GM19452 (cell line): ENCODE data around the gene TRIO.

ENCODE experiments used
- ATAC-seq: cut with Tn5 transposase; IDR thresholded peaks from one replicate; pipeline ENCODE4 v1.9.1; 2021; ENCODE audit not compliant: unreplicated experiment

Gene TRIO

GRCh38 chr5:14492331-14492964 lies 349.3 kb downstream of the TRIO start:
- ATAC-seq: no peak

- ATAC-seq: no peak
Measured at GRCh38 chr5:14495301-14495700, 352.2 kb downstream of the TRIO start.

- ATAC-seq: no peak
Measured at GRCh38 chr5:14497311-14497710, 354.2 kb downstream of the TRIO start.

GRCh38 chr5:14501353-14502293 lies 358.5 kb downstream of the TRIO start:
- no peak for ATAC-seq

GRCh38 chr5:14502294-14502690 lies 359.1 kb downstream of the TRIO start:
- no peak for ATAC-seq

- no peak for ATAC-seq
Measured at GRCh38 chr5:14503017-14503680, 360.0 kb downstream of the TRIO start.

GRCh38 chr5:14503681-14504331 lies 360.7 kb downstream of the TRIO start:
- no peak for ATAC-seq

- no peak for ATAC-seq
Measured at GRCh38 chr5:14504332-14504727, 361.2 kb downstream of the TRIO start.

GRCh38 chr5:14504816-14505215 lies 361.7 kb downstream of the TRIO start:
- no peak for ATAC-seq

- ATAC-seq: no peak
Measured at GRCh38 chr5:14505310-14506139, 362.4 kb downstream of the TRIO start.

- ATAC-seq: no peak
Measured at GRCh38 chr5:14506140-14506538, 363.0 kb downstream of the TRIO start.

- ATAC-seq: no peak
Measured at GRCh38 chr5:14506661-14507060, 363.5 kb downstream of the TRIO start.

- ATAC-seq: no peak
Measured at GRCh38 chr5:14507156-14507941, 364.2 kb downstream of the TRIO start.

GRCh38 chr5:14508046-14508445 lies 364.9 kb downstream of the TRIO start:
- no peak for ATAC-seq

GRCh38 chr5:14509556-14509955 lies 366.4 kb downstream of the TRIO start:
- ATAC-seq: no peak

- no peak for ATAC-seq
Measured at GRCh38 chr5:14510156-14510734, 367.1 kb downstream of the TRIO start.

GRCh38 chr5:14510880-14511279 lies 367.7 kb downstream of the TRIO start:
- no peak for ATAC-seq

GRCh38 chr5:14512574-14512973 lies 369.4 kb downstream of the TRIO start:
- ATAC-seq: no peak

- no peak for ATAC-seq
Measured at GRCh38 chr5:14513266-14513665, 370.1 kb downstream of the TRIO start.
